Panc1 (cell line): ENCODE measurements around the gene RPS6KL1. TPM values are rescaled to one million over a fixed set of nuclear protein-coding genes. Genes with fewer than 3 reads are reported as not detected.

Experiments
- ATAC-seq: fragments of 200-7000 bp; cut with Tn5 transposase; 2 replicates; pipeline ENCODE4 v1.9.1; 2020; ENCODE audit warnings: mild to moderate bottlenecking, moderate library complexity
- BruUV-seq: library from RNA; stranded (reverse); fragments of 400-500 nt; replicated peaks from 2 replicates; lab custom pipeline; 2021; lab: Mats Ljungman, UMichigan
- CTCF ChIA-PET: fragments of 300-600 bp; sonication (Branson Sonifier 250); formaldehyde crosslinking; loops from one replicate; lab custom pipeline; 2022; ENCODE audit warnings: antibody characterized with exemption; lab: Charles Lee
- POLR2A ChIA-PET: fragments of 300-600 bp; sonication (Branson Sonifier 250); formaldehyde crosslinking; loops from one replicate; lab custom pipeline; 2022; ENCODE audit warnings: antibody characterized with exemption; lab: Charles Lee
- DNase-seq: peaks from one replicate; pipeline ENCODE4 v3.0.0-alpha.2; 2010; ENCODE audit warnings: low read depth, low spot score
- H3K27ac ChIP-seq: 2 replicates; pipeline ENCODE4 v1.5.1; 2011; ENCODE audit warnings: mild to moderate bottlenecking, low read length, inconsistent platforms
- H3K27me3 ChIP-seq: fragments of 200-500 bp; sonication (Bioruptor generic); 2 replicates; pipeline ENCODE4 v1.6.0; 2014; ENCODE audit warnings: low read length, inconsistent platforms; ENCODE audit not compliant: control insufficient read depth, insufficient read depth
- H3K36me3 ChIP-seq: fragments of 200-500 bp; sonication (Bioruptor generic); 2 replicates; pipeline ENCODE4 v1.5.1; 2014; ENCODE audit warnings: inconsistent platforms, mild to moderate bottlenecking, low read length, moderate library complexity; ENCODE audit not compliant: control insufficient read depth, insufficient read depth
- H3K4me1 ChIP-seq: 2 replicates; pipeline ENCODE4 v1.5.1; 2011; ENCODE audit warnings: inconsistent platforms, mild to moderate bottlenecking, low read length, moderate library complexity; ENCODE audit not compliant: control insufficient read depth, insufficient read depth
- H3K4me3 ChIP-seq, 2 experiments: 2 replicates each; pipeline ENCODE4 v1.5.1; 2011 to 2012; ENCODE audit warnings: low read depth in 2 of 2, low read length in 2 of 2, mild to moderate bottlenecking in 2 of 2, inconsistent platforms in 1 of 2, moderate library complexity in 1 of 2
- H3K9me3 ChIP-seq: fragments of 200-500 bp; sonication (Bioruptor generic); 2 replicates; pipeline ENCODE4 v1.5.1; 2014; ENCODE audit warnings: low read depth, mild to moderate bottlenecking, inconsistent platforms, low read length, moderate library complexity; ENCODE audit not compliant: control insufficient read depth, insufficient read depth
- POLR2AphosphoS5 ChIP-seq: IDR thresholded peaks from 2 replicates; pipeline ENCODE4 v1.6.1; 2012; ENCODE audit warnings: mild to moderate bottlenecking, low read depth, low read length, moderate library complexity
- SIN3A ChIP-seq: IDR thresholded peaks from 2 replicates; pipeline ENCODE4 v1.6.1; 2012; ENCODE audit warnings: low read depth, mild to moderate bottlenecking, low read length, moderate library complexity, borderline replicate concordance; ENCODE audit not compliant: insufficient read depth
- TCF7L2 ChIP-seq: IDR thresholded peaks from 2 replicates; pipeline ENCODE4 v1.6.1; 2011; ENCODE audit warnings: mild to moderate bottlenecking, low read depth, low read length, inconsistent platforms
- in situ Hi-C: cut with HindIII; loops from 2 replicates; pipeline ENCODE4 v1.10.0; 2016; ENCODE audit warnings: low sequenced_read_pairs, low pct_unique_long_range_greater_than_20kb
- intact Hi-C: fragments of 100-400 bp; cut with micrococcal nuclease; formaldehyde crosslinking; loops from one replicate; pipeline ENCODE4 v1.10.0; 2022; ENCODE audit not compliant: unreplicated experiment
- total RNA-seq: library from RNA; stranded (reverse); gene quantifications from one replicate; pipeline ENCODE4 v1.2.1, GENCODE V29; 2021; ENCODE audit not compliant: unreplicated experiment
- TF ChIP-seq, protein P1 (sequence below), 2 experiments: IDR thresholded peaks; 2 replicates each; pipeline ENCODE4 v1.6.1; 2011 to 2012; ENCODE audit warnings: low read depth in 2 of 2, control low read depth in 1 of 2, low read length in 1 of 2, mild to moderate bottlenecking in 1 of 2, moderate library complexity in 1 of 2; ENCODE audit not compliant: insufficient read depth in 1 of 2
- TF ChIP-seq, protein P2 (sequence below): fragments of 450-650 bp; IDR thresholded peaks from 2 replicates; pipeline ENCODE4 v1.5.1; 2017; ENCODE audit warnings: mild to moderate bottlenecking

RPS6KL1 gene
- total RNA-seq, 1 experiment from 2014 or later, result 14.9 TPM

DNA sequence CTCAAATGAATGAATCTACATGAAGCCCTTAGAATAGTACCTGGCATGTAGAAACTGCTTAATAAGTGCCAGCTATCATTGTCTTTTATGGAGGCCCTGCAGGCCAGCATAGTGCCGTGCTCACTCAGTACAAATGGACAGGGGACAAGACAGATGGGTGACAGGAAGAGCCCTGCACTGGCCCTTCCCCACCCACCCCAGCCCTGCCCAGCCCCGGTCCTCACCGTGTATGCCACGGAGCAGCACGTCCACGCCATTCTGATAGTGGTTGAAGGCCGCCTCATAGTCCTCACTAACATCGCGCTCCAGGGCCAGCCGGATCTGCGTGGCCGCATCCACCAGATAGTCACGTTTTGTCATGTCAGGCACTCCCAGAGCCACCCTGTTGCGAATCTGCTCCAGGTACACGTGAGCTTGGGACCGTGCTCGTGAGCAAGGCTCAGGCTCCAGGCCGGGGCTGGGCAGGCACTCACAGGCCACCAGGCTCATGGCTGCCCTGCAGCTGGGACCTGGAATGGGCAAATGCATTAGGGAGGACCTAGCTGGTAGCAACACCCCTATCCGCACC is 1.9 kb downstream of the RPS6KL1 start:
- POLR2A ChIA-PET, result interaction anchor here (0.6 kb wide), 1 partner anchor 9 kb away, joined by 3 read pairs; no protein-coding TSS in a partner anchor
- CTCF ChIA-PET, result no interaction called here

DNA sequence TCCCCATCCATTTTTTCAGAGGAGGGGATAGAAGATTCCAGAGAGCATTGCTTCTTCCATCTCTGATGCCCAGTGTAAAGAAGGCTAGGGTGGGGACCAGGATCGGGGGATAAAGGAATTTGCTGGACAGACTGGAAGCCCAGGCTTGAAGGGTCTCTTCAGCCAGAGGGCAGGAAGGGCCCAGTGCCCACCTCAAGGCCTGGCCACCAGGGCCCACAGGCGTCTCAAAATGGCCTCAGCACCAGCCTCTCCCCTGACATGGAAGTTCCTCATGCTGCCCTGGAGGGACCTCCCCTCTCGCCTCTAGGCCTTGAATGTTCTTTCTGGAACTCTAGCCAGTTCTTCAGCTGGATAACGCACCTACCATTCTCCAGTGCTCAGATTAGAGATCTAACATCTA is 2.8 kb downstream of the RPS6KL1 start:
- no peak overlapping the region for H3K4me3 ChIP-seq
- H3K9me3 ChIP-seq, result no peaks in the 10 kb centered on the region
- no peak overlapping the region for H3K27ac ChIP-seq
- in situ Hi-C loops, result no loop called here
- no peaks in the 10 kb centered on the region for H3K36me3 ChIP-seq
- ChIA-PET POLR2A (no interaction called here), CTCF (no interaction called here)
- BruUV-seq, result no TSS peak
- H3K4me1 ChIP-seq, result peaks cover 3% of the 10 kb centered on the region; the same call in 1 of the 2 replicates
- DNase-seq (no peak), ATAC-seq (no peak)
- TF ChIP-seq, protein P1, sequence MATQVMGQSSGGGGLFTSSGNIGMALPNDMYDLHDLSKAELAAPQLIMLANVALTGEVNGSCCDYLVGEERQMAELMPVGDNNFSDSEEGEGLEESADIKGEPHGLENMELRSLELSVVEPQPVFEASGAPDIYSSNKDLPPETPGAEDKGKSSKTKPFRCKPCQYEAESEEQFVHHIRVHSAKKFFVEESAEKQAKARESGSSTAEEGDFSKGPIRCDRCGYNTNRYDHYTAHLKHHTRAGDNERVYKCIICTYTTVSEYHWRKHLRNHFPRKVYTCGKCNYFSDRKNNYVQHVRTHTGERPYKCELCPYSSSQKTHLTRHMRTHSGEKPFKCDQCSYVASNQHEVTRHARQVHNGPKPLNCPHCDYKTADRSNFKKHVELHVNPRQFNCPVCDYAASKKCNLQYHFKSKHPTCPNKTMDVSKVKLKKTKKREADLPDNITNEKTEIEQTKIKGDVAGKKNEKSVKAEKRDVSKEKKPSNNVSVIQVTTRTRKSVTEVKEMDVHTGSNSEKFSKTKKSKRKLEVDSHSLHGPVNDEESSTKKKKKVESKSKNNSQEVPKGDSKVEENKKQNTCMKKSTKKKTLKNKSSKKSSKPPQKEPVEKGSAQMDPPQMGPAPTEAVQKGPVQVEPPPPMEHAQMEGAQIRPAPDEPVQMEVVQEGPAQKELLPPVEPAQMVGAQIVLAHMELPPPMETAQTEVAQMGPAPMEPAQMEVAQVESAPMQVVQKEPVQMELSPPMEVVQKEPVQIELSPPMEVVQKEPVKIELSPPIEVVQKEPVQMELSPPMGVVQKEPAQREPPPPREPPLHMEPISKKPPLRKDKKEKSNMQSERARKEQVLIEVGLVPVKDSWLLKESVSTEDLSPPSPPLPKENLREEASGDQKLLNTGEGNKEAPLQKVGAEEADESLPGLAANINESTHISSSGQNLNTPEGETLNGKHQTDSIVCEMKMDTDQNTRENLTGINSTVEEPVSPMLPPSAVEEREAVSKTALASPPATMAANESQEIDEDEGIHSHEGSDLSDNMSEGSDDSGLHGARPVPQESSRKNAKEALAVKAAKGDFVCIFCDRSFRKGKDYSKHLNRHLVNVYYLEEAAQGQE (IDR thresholded peaks at IDR 0.05; ENCODE audit: insufficient read depth in 1 of 2, low read depth in 2 of 2, low read length in 1 of 2), result no peak
- TF ChIP-seq TCF7L2, result no peak
- TF ChIP-seq POLR2AphosphoS5, result no peak
- TF ChIP-seq SIN3A, result no peak
- TF ChIP-seq, protein P2, sequence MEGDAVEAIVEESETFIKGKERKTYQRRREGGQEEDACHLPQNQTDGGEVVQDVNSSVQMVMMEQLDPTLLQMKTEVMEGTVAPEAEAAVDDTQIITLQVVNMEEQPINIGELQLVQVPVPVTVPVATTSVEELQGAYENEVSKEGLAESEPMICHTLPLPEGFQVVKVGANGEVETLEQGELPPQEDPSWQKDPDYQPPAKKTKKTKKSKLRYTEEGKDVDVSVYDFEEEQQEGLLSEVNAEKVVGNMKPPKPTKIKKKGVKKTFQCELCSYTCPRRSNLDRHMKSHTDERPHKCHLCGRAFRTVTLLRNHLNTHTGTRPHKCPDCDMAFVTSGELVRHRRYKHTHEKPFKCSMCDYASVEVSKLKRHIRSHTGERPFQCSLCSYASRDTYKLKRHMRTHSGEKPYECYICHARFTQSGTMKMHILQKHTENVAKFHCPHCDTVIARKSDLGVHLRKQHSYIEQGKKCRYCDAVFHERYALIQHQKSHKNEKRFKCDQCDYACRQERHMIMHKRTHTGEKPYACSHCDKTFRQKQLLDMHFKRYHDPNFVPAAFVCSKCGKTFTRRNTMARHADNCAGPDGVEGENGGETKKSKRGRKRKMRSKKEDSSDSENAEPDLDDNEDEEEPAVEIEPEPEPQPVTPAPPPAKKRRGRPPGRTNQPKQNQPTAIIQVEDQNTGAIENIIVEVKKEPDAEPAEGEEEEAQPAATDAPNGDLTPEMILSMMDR, result no peak
- intact Hi-C loops, result no loop called here
- H3K27me3 ChIP-seq, result no peaks in the 10 kb centered on the region

More for the DNA sequence above, 1.9 kb downstream of the RPS6KL1 start:
- H3K27me3 ChIP-seq, result no peaks in the 10 kb centered on the region
- no peak overlapping the region for H3K27ac ChIP-seq
- intact Hi-C loops, result no loop called here
- TF ChIP-seq SIN3A (no peak), POLR2AphosphoS5 (no peak), TCF7L2 (no peak)
- TF ChIP-seq, protein P2, result no peak
- TF ChIP-seq, protein P1 (IDR thresholded peaks at IDR 0.05; ENCODE audit: insufficient read depth in 1 of 2, low read depth in 2 of 2, low read length in 1 of 2), result no peak
- no peak for ATAC-seq
- H3K4me3 ChIP-seq, result no peak overlapping the region
- no peak for DNase-seq
- BruUV-seq, result no TSS peak
- no peaks in the 10 kb centered on the region for H3K36me3 ChIP-seq
- H3K4me1 ChIP-seq, result peaks cover 3% of the 10 kb centered on the region; the same call in 1 of the 2 replicates
- in situ Hi-C loops, result no loop called here
- no peaks in the 10 kb centered on the region for H3K9me3 ChIP-seq
